Ascending aorta (tissue), 2 donors: ENCODE results near the gene GABRB1. TPM values are rescaled to one million over a fixed set of nuclear protein-coding genes. Genes with fewer than 3 reads are reported as not detected.

Source experiments
- DNase-seq, 2 donors: peaks; one replicate each; pipeline ENCODE4 v3.0.0-alpha.2; 2019; ENCODE audit warnings: low spot score in 2 of 2
- H3K27ac ChIP-seq, 2 donors: fragments of 200-600 bp; sonication (generic); one replicate each; pipeline ENCODE4 v1.5.1; 2016 to 2017; ENCODE audit warnings: mild to moderate bottlenecking in 1 of 2
- H3K27me3 ChIP-seq: fragments of 200-600 bp; sonication (generic); one replicate; pipeline ENCODE4 v1.5.1; 2017
- H3K36me3 ChIP-seq, 2 donors: fragments of 200-600 bp; sonication (generic); one replicate each; pipeline ENCODE4 v1.5.1; 2016
- H3K4me1 ChIP-seq, 2 donors: fragments of 200-600 bp; sonication (generic); one replicate each; pipeline ENCODE4 v1.5.1; 2016 to 2017; ENCODE audit warnings: mild to moderate bottlenecking in 1 of 2
- H3K4me3 ChIP-seq, 2 donors: fragments of 200-600 bp; sonication (generic); one replicate each; pipeline ENCODE4 v1.5.1; 2016 to 2017; ENCODE audit warnings: mild to moderate bottlenecking in 1 of 2
- H3K9me3 ChIP-seq, 2 donors: fragments of 200-600 bp; sonication (generic); one replicate each; pipeline ENCODE4 v1.5.1; 2016
- intact Hi-C: fragments of 100-400 bp; cut with DNase I; formaldehyde crosslinking; loops from one replicate; pipeline ENCODE4 v1.15.1; 2023
- total RNA-seq: library from RNA; depleted of rRNA; stranded (reverse); fragments of >200 nt; gene quantifications from one replicate; pipeline ENCODE4 v1.1.0, GENCODE V29; 2016
- TF ChIP-seq, protein P1 (sequence below), 3 experiments: fragments of 200-600 bp in 2 of 3; fragments of 450-650 bp in 1 of 3; sonication (generic) in 2 of 3; IDR thresholded peaks; one replicate each; pipeline ENCODE4 v1.5.1; 2016 to 2019; ENCODE audit warnings: antibody characterized with exemption in 3 of 3, mild to moderate bottlenecking in 1 of 3, moderate library complexity in 1 of 3

The GABRB1 gene
- total RNA-seq, 1 donor from 2014 or later, result 0.53 TPM

DNA sequence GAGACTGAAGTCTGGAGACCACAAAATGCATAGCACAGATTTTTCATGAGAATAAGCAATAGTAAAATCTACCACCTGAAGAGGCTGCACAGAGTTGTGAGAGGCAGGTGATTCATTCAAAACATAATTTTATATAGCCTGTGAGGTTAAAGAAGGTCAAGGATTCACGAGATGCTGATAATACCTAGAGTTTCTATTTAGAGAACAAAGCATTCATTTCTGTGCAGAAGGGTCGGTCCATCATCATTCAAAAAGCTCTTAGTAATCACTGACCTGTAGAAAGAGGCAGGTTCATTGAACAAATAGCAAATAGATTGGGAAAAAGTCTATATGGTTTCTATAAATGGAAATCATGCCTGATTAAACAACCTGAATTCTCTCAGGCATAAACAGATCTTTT is 26.6 kb downstream of the GABRB1 start:
- H3K4me1 ChIP-seq, result no peaks in the 10 kb centered on the region
- H3K27ac ChIP-seq, result no peak overlapping the region
- no peak overlapping the region for H3K4me3 ChIP-seq
- TF ChIP-seq, protein P1, sequence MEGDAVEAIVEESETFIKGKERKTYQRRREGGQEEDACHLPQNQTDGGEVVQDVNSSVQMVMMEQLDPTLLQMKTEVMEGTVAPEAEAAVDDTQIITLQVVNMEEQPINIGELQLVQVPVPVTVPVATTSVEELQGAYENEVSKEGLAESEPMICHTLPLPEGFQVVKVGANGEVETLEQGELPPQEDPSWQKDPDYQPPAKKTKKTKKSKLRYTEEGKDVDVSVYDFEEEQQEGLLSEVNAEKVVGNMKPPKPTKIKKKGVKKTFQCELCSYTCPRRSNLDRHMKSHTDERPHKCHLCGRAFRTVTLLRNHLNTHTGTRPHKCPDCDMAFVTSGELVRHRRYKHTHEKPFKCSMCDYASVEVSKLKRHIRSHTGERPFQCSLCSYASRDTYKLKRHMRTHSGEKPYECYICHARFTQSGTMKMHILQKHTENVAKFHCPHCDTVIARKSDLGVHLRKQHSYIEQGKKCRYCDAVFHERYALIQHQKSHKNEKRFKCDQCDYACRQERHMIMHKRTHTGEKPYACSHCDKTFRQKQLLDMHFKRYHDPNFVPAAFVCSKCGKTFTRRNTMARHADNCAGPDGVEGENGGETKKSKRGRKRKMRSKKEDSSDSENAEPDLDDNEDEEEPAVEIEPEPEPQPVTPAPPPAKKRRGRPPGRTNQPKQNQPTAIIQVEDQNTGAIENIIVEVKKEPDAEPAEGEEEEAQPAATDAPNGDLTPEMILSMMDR (IDR thresholded peaks at IDR 0.05), result no peak
- H3K36me3 ChIP-seq, result no peaks in the 10 kb centered on the region
- no peak for DNase-seq
- intact Hi-C loops, result no loop called here
- H3K9me3 ChIP-seq, result no peaks in the 10 kb centered on the region
- H3K27me3 ChIP-seq, result no peaks in the 10 kb centered on the region

DNA sequence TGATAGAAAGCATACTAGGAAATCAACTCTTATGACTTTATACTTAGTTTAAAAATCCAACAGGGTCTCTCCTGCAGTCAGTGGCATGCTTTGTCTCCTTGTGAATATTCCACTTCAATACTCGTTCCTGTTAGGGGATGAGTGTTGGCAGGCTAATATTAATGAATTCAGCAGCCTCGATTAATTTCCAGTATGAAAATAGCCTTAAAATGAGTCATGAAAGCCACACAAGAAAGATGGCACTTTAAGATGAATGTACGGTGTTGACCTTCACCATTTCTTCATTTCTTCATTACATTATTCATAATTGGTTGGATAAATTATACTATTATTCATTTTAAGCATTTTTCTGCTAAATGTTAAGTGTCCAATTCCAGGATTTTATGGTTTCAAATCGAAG is 29.2 kb downstream of the GABRB1 start:
- no peak overlapping the region for H3K27ac ChIP-seq
- H3K27me3 ChIP-seq, result no peaks in the 10 kb centered on the region
- intact Hi-C loops, result no loop called here
- TF ChIP-seq, protein P1 (IDR thresholded peaks at IDR 0.05), result no peak
- H3K36me3 ChIP-seq, result no peaks in the 10 kb centered on the region
- no peaks in the 10 kb centered on the region for H3K4me1 ChIP-seq
- no peak for DNase-seq
- no peak overlapping the region for H3K4me3 ChIP-seq
- H3K9me3 ChIP-seq, result no peaks in the 10 kb centered on the region

DNA sequence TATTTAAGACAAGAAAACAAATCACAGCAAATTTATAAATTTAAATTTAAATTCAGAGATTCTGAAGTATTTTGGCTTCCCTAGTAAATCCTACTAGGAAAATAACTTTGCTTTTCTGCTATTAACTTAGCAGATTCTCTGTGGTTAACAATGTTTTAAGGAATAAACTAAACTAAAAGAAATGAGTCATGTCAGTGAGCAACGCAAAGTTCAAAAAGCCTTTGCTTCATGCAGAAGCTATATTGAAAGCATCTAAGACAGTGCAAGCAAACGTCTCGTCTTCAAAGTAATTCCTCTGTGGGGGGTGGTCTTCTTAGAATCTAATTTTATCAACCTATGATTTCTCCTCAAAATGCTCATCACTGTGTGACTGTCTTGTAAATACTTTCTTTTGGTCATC is 30.1 kb downstream of the GABRB1 start:
- TF ChIP-seq, protein P1 (IDR thresholded peaks at IDR 0.05), result no peak
- Histone ChIP-seq H3K4me3 (no peak overlapping the region), H3K36me3 (no peaks in the 10 kb centered on the region), H3K9me3 (no peaks in the 10 kb centered on the region), H3K27me3 (no peaks in the 10 kb centered on the region), H3K4me1 (no peaks in the 10 kb centered on the region), H3K27ac (no peak overlapping the region)
- intact Hi-C loops, result no loop called here
- no peak for DNase-seq

DNA sequence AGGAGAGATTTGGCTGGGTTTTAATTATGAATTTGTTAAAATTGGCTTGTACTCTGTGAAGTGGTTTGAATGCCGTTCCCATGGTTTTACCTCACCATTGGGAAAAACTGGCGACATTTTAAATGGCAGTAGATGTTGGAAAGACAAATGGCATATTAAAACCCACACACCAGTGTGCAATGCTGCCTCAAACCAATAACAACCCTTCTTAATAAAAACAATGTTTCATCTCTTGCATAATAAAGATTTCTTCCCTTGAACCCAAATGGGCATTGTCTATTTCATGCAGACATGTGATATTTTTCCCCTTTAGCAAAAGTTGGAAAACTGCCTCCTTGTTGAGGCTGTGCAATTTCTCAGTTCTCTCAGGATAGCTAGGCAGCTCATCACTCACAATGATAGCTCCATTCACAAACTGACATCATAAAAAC is 33.7 kb downstream of the GABRB1 start:
- Histone ChIP-seq H3K9me3 (no peaks in the 10 kb centered on the region), H3K4me3 (no peak overlapping the region), H3K36me3 (no peaks in the 10 kb centered on the region), H3K27ac (no peak overlapping the region), H3K4me1 (no peaks in the 10 kb centered on the region), H3K27me3 (no peaks in the 10 kb centered on the region)
- intact Hi-C loops, result no loop called here
- DNase-seq, result no peak
- TF ChIP-seq, protein P1 (IDR thresholded peaks at IDR 0.05), result no peak

DNA sequence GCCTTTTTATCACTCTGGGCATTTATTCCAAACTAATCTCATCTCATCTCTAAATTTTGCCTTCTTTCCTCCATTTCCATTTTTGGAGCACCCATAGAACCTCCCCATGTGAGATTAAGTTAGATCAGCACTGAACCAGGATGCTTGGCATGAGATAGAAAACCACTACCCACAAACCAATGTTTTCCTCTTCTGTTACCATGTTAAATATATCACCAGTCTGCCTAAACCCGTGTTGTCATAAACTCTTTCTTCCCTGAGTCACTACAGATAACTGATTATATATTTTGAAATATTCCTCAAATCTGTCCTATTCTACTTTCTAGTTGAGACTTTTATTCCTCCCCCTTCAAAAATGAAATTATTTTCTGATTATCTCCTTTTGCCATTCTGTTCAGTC is 37.6 kb downstream of the GABRB1 start:
- Histone ChIP-seq H3K36me3 (no peaks in the 10 kb centered on the region), H3K27ac (no peak overlapping the region), H3K9me3 (no peaks in the 10 kb centered on the region), H3K27me3 (no peaks in the 10 kb centered on the region), H3K4me3 (no peak overlapping the region), H3K4me1 (no peaks in the 10 kb centered on the region)
- intact Hi-C loops, result no loop called here
- DNase-seq, result no peak
- TF ChIP-seq, protein P1 (IDR thresholded peaks at IDR 0.05), result no peak

DNA sequence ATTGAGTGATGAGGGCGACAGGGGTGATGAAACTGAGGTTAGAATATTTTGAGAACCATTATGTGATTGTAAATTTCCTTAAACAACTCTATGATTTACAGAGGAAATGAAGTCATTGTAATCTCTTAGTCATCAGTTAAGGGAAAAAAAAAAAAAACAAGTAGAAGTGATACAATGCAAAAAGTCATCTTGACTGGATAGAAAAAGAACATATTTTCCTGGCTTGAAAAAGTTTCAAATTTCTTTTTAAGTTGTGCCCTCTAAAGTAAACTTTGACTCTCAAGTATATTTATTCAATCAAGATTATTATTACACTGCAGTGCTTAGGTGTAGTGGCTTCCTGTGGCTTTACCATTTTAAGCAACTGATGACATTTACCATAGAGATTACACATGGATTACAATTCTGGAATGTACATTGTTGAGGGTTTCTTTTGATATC is 40.6 kb downstream of the GABRB1 start:
- Histone ChIP-seq H3K27me3 (no peaks in the 10 kb centered on the region), H3K27ac (no peak overlapping the region), H3K36me3 (no peaks in the 10 kb centered on the region), H3K4me3 (no peak overlapping the region), H3K4me1 (peaks cover 0 to 3% of the 10 kb centered on the region in 2 donors), H3K9me3 (no peaks in the 10 kb centered on the region)
- no peak for DNase-seq
- intact Hi-C loops, result no loop called here
- TF ChIP-seq, protein P1 (IDR thresholded peaks at IDR 0.05), result no peak
